NK-92 (cell line): ENCODE data around the gene CWC27.
"Not testable (repeated sequence)": the region's sequence is repeated elsewhere in the genome, so short reads cannot be mapped to it uniquely, and the experiment has no call there.

Experiments
- DNase-seq: peaks from one replicate; lab custom pipeline; 2025; ENCODE audit not compliant: unreplicated experiment; lab: John Stamatoyannopoulos, UW

The CWC27 gene

DNA sequence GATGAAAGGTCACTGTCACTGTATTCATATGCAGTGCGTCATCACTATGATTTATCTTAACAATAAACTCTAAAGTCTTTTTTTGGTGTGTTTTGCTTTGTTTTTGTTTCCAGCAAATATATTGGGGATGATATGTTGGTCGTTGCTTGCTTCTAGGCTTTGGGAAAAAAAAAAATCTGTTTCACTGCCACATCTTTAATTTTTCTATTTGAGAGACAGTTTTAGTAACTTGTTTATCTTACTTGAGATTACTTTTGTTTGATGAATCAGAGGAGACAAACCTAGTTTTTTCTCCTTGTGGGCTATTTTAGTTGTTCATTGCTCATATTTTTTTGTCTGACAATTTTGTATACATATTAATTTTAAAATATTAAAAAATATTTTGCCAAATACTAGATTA, 19.4 kb downstream of the CWC27 start:
- no peak for DNase-seq

DNA sequence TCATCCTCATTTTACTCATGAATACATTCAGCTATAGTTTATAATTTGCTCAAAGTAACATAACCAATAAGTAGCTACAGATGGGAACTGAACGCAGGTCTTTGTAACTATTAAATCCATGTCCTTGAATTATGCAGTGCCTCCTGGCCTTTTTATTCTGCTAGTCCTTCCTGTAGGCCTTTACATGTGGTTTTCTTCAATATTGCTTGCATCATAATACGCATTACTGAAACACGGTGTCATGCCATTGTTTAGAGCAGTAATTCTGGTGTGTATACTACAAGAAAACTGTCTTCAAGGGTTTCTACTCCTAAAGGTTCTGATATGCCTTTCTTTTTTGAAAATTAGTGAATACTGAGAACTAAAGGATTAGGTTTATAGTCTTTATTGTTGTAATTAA, 20.7 kb downstream of the CWC27 start:
- no peak for DNase-seq

DNA sequence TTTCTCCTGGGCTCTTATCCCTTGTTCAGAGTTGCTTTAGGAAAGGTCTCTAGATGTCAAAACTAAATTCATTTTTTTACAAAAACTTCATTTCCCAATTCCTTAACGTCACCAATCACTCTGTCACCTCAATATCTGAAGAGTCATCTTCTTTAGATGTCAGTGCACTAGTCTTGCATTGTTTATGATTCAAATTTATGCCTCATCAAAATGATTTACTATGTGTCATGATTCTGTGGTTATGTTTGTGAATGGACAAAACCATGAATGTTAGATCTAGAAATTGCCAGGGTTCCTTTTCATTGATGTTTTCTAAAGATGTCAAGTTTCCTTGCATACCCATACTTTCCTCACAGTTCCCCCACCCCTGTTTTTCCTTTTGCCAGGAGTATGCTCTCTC, 21.5 kb downstream of the CWC27 start:
- no peak for DNase-seq

DNA sequence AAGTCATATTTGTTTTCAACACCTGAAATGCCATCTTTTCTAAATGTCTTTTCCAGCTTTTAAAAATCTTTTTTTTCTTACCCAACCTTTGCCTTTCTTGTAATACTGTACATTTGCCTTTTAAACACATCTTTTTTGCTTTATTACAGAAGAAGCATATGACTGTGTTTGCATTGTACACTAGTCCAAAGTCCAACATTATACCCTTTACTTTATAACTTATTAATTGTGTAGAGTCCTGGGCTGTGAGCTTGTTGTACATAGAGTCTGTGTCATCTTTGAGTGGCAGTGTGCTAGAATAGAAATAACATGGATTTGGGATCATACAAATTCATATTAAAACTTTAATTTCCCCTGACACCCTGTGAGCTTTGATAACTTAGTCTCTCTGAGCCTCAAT, 23.7 kb downstream of the CWC27 start:
- DNase-seq = no peak

DNA sequence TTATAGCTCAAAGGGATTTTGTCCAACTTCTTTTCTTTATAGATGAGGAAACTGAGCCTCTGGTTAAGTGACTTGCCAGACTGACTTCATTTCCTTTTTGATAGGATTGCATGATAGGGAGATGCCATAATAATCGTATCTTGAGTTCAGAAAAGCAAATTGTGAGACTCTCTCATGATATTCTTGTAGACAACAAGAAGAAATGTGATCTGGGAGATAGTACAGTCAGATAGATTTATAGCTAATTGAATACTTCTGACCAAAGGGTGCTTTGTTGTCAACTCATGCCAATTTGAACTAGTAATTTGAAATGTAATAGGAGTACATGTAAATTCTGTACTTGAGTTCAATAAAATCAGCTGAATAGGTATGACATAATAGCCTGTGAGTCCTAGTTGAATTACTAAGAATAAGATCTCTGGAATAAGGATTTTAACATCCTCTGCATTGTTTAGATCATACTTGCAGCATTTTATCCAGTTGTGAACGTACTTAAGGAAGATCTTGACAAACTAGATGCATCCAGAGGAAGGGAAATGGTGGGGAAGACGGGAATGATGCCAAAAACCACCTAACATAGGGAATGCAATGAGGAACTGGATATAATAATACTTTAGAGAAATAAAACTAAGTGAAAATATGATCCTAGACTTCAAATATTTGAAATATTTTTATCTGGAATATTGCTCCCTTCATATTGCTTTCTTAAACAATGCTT, 25.5 kb downstream of the CWC27 start:
- no peak for DNase-seq

DNA sequence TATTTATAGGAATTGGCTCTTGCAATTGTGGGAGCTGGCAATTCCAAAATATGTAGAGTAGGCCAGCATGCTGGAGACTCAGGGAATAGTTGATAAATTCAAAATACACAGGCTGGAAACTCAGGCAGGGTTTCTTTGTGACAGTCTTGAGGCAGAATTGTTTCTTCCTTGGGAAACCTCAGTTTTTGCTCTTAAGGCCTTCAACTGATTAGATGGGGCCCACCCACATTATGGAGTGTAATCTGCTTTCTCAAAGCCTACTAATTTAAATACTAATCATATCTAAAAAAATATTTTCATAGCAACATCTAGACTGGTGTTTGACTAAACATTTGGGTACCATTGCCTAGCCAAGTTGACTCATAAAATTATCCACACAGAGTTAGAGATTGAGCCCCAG, 27.6 kb downstream of the CWC27 start:
- DNase-seq = no peak

DNA sequence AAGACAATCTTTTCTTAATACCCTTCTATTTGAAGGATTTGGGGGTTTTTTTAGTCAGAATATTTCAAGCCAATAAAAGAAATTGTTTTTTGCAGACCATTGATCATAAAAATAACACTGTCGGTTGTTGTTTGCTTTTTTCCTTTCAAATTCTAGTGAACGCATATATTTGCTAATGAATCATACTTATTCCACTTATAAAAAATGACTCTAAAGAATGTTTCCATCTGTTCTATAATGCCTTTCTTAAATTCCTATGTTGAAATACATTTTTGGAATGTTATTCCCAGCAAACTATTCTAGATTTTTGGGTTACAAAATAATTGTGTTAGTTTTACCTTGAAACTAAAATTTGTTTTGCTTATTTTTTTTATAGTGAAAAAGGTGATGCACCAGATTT, 32.2 kb downstream of the CWC27 start:
- DNase-seq = no peak

DNA sequence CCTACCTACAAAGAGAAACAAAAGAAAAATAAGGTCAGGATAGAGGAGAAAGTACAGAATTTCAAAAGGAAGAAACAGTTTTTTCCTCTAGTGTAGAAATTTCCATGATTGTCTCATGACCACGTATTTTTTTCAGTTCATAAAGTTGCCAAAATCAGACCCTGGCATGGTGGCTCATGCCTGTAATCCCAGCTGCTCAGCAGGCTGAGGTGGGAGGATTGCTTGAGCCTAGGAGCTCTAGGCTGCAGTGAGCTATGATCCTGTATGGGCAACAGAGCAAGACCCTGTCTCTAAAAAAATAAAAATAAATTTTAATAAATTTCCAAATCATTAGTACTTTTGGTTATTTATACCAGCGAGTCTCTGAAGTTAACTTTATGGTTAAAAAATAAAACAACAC, 37.8 kb downstream of the CWC27 start:
- no peak for DNase-seq

DNA sequence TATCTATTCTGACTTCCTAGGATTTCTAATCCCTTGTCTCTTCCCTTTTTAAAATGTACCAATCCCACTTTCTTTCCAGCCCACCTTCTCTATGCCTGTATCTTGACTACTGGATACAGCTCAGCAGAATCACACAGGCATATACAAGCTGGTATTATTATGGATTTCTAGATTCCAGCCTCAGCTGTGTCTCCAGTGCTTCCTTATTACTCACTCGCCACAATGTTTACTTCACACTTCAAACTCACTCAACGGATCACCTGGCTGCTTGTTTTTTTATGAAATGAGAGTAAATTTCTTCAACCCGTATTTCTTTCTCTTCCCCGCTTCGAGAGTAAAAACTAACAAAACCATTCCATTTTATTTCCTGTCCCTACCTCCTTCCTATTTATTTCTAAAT, 38.8 kb downstream of the CWC27 start:
- no peak for DNase-seq

DNA sequence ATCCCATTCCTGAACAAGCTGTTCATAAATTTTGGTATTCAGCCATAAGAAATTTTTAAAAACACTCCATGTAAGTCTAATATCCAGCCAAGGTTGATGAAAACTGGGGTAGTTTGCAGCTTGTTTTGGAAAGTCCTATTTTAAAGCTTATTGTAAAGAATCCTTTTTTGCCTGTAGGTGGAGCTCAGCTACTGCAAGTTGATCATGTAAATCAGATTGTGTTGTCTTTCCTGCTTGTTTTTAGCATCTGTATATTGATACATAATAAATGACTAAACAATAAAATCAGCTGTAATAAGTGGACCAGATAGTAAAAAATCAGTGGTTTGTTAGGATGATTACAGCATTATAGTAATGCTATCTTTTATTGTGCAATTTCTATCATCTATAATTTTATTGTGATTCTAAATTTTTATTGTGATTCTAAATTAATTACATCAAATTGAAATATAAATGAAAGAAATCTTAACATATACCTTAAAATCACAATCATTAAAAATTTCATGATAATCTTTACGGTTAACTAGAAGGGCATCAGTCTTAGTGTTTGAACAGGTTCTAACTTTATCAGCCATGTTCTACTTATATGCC, 42.4 kb downstream of the CWC27 start:
- no peak for DNase-seq

DNA sequence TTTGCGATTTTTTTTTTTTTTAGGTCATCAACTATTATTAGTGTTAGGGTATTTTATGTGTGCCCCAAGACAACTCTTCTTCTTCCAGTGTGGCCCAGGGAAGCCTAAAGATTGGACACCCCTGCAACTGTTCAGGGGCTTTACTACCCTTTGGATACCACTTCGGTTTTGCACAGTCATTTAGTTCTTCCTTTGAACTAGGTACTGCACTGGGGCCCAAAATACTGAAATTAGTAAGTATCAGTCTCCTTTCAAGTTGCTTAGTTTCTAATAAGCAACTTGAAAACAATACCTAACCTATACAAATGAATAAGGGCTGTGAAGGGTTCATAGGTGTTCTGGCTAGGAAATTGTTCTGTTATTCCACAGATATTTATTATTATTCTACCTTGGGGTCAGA, 45.3 kb downstream of the CWC27 start:
- no peak for DNase-seq

DNA sequence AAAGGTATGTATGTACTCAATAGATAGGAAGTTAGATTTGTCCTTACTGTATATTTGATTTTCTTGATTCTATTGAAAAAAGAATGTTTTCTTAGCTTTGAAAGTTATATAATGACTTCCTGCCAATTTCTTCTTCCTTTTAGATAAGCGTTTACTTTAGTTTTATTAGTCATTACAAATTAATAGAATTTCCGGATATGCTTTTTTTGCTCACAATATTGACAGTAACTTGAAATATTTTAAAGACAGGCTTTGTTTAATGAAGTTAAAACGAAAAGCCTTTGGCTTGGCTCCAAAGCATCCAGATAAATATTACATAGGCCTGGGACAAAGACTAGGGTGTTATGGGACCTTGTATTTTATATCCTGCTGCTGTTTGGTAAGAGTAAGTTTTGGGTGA, 49.5 kb downstream of the CWC27 start:
- no peak for DNase-seq

DNA sequence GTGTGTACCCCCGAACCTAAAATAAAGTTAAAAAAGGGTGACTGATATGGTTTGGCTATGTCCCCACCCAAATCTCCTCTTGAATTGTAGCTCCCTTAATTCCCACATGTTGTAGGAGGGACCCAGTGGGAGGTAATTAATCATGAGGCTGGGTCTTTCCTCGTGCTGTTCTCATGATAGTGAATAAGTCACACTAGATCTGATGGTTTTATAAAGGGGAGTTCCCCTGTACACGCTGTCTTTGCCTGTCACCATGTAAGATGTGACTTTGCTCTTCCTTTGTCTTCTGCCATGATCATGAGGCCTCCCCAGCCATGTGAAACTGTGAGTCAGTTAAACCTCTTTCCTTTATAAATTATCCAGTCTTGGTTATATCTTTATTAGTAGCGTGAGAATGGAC, 50.6 kb downstream of the CWC27 start:
- DNase-seq = not testable (repeated sequence)

DNA sequence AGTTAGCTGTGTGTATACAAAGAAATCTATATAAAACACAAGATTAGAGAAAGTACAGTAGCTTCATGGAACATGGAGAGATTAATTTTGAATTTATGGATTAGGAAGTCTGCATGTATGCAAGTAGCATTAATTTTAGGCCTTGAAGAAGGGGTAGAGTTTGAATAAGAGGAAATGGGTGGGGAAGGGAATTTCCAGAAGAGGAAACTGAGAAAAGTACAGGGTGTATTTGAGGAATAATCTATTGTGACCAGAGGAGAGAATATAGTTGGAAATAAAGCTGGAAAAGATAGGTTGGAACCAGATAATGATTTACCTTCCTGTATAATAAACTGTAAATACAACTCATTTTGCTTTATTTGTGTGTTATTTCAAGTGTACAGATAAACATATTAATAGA, 53.6 kb downstream of the CWC27 start:
- no peak for DNase-seq

DNA sequence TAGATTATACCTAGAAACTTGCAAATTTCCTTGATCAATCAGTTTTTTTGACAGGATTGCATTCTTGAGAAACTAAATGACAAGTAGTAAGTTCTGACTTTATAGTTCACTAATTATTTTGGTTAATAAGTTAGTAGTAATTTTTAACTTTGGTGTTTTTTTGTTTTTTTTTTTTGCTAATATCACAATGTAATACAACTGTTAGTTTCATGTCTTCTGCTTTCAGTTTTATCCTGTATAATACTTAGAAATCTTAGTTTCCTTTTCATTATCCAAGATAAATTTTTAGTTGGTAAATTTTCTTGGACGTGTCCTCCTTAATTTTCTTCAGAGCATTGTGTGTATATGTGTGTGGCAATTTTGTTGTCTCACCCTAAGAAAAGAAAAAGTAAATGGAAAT, 57.8 kb downstream of the CWC27 start:
- no peak for DNase-seq

DNA sequence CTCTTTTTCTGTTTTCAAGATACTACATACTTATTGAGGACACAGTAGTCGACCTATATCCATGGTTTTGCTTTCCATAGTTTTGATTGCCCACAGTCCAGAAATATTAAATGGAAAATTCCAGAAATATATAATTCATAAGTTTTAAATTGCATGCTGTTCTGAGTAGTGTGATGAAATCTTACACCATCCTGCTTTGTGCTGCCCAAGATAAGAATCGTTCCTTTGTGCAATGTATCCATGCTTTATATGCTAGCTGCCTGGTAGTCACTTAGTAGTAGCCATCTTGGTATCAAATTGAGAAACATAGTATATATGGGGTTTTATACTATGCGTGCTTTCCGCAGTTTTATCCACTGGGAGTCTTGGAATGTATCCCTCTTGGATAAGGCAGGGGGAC, 59.0 kb downstream of the CWC27 start:
- DNase-seq = no peak

DNA sequence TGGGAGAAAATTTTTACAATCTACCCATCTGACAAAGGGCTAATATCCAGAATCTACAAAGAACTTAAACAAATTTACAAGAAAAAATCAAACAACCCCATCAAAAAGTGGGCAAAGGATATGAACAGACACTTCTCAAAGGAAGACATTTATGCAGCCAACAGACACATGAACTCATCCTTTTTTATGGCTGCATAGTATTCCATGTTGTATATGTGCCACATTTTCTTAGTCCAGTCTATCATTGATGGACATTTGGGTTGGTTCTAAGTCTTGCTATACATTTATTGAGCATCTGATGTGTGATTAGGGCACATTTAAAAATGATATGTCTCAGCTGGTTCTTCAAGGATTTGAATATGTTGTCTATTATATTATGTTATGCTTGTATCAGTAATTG, 61.9 kb downstream of the CWC27 start:
- DNase-seq = not testable (repeated sequence)

DNA sequence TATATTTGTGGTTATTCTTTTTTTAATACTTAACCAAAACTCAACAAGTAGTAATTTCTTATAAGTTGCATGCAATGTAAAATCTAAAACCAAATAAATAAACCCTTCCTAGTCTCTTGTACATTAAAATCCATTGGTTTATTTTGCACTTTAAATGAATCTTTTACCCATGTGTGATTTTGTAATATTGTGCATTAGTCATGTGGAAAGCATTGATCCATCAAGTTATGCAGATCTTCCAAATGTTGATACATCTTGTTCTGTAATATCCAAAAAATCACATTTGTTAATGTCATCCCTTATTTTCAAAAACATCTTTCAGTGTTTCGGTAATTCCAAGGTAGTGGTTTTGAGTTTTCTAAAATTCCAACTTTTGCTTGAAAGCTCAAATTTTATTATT, 63.3 kb downstream of the CWC27 start:
- DNase-seq = no peak

DNA sequence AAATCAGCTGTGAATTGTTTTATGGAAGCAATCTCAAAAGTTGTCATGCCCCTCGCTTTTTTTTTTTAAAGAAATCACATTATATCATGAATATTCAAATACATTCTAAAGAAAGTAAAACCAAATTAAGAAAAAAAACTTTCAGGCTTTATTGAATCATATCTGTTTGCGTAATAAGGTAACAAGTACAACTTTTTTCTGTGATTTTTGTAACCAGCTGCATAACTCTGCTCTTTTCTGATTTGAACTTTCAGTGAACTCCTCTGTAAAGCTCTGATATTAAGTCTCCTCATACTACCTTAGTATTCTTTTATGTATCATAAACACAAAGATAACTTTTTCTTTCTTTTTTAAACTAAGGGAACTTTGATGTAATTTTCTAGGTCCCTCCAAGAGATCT, 65.3 kb downstream of the CWC27 start:
- DNase-seq = no peak

DNA sequence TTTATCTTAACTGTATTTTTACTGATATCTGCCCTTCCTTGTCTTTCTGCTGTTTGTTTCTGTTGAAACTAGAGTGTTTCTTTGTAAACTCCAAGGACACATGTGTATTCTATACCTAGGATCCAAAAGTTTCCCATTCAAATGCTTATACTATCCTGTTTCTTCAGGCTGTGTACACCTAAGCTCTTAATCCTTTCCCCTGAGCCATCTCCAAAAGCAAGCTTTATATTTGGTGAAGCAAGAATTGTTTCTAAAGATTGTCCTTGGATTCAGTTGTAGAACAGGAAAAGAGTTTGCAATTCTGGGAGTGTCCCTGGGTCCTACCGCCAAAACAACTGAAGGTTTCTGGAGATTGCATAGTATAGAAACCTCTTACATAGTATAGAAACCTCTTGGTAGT, 65.9 kb downstream of the CWC27 start:
- DNase-seq = no peak

DNA sequence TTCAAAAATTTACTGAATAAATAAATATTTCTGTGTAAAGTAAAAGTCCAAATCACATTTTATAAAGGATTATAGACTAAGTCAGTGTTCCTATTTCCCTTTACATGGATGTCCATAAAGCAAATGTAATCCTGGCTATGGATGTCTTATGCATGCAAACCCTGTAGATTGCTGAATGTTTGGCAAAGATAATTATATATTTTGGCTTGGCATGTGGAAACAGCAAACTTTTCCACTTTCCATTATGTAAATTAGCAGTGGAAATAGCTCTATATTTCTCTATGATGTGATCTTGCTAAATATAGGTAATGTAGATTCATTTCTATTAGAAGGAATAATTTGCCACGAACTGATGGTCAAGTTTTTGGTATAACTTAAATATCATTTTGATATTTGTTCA, 66.5 kb downstream of the CWC27 start:
- DNase-seq = no peak

DNA sequence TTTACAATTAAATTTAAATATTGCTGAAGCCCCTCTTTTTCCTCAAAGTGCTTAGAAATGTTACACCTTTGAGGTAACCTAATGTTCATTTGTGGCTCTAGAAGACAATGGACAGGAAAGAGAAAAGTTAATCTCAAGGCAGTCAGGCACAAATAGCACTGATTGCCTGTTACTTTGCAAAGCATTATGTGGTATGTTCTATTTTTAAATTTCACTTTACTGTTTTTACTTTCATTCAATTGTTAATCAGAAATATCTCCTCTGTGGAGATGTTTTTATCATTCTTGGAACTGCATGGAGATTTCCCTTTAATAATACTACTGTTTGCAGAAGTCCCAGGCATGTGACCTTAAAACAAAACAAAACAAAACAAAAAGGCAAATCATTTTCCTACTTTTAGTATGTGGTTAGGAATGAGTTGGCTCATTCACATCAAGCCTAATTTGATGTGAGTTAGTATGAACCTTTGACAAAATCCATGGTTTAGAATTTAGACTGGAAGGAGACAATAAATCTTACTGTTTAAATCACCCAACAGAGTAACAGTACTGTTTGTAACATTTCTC, 67.5 kb downstream of the CWC27 start:
- DNase-seq = no peak

DNA sequence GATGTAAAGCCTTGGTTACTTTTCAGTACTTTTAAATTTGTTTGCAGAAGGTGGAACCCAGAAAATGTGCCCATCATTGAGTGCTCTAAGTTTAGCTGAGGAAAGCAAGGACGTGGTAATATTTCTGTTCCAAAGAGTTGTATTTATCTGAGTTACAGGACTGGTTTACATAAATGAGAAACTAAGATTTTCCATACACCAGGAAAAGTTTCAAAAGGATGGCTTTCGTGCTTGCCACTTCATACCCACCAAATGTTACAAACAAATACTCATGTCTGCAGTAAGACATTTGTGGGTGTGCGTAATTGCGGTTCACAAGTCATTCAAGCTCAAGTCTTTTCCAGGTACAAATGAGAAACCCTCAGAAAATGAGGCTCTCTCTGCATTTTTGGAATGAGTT, 68.1 kb downstream of the CWC27 start:
- DNase-seq = no peak
